Measurements from ENCODE around the gene RNF220. TPM values are rescaled to one million over a fixed set of nuclear protein-coding genes. Genes with fewer than 3 reads are reported as not detected.

The RNF220 gene
- total RNA-seq, 1 experiment from 2014 or later = 66.6 TPM

DNA sequence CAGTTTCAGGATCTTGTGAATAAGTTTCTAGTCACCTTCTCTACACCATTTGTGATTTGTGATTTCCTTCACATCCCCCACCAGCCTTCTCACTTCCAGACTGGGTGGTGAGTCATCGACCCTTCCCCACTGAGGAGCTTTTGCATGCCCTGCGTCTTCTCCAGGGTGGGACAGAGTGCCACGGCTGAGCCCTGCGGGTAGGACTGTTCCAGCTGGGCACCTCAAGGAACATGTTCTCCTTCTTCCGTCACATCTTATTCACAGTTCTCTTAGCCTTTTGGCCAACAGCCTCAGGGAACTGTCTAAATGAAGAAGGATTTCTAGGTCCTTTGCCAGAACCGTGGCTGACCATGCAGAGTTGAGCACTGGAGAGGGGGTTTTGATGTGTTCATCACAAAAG lies 152.7 kb downstream of the RNF220 start:
- ChIA-PET POLR2A (ENCODE audit: unreplicated experiment) (no interaction called here), CTCF (no interaction called here)
- H3K27me3 ChIP-seq (ENCODE audit: low read length) = no peaks in the 10 kb centered on the region
- ATAC-seq = no peak
- DNase-seq = peak; percentile 60
- peak overlapping the region; percentile 35; the same call in 1 of the 2 replicates for H3K27ac ChIP-seq (ENCODE audit: low read length)
- H4K20me1 ChIP-seq (ENCODE audit: low read length) = no peaks in the 10 kb centered on the region
- H3K9me3 ChIP-seq (ENCODE audit: low read length) = no peaks in the 10 kb centered on the region
- peaks cover 32% of the 10 kb centered on the region for H3K4me1 ChIP-seq (ENCODE audit: insufficient read depth, low read length)
- no peaks in the 10 kb centered on the region for H3K79me2 ChIP-seq (ENCODE audit: low read length)
- no peak overlapping the region for H2AFZ ChIP-seq (ENCODE audit: low read length)
- BruUV-seq (replicated peaks) = no TSS peak
- no peaks in the 10 kb centered on the region for H3K36me3 ChIP-seq (ENCODE audit: low read depth, low read length)
- no peak overlapping the region for H3K4me3 ChIP-seq (ENCODE audit: low read length)
- peak overlapping the region; percentile 35 for H3K4me2 ChIP-seq (ENCODE audit: low read length)
- no peaks in the 10 kb centered on the region for H3F3A ChIP-seq (ENCODE audit: low read length, unreplicated experiment)
- TF ChIP-seq EZH2phosphoT487 (IDR thresholded peaks at IDR 0.05; ENCODE audit: borderline replicate concordance, low read length) (no peak), EZH2 (IDR thresholded peaks at IDR 0.05; ENCODE audit: low read length, unreplicated experiment) (no peak)
- TF ChIP-seq, protein P1, sequence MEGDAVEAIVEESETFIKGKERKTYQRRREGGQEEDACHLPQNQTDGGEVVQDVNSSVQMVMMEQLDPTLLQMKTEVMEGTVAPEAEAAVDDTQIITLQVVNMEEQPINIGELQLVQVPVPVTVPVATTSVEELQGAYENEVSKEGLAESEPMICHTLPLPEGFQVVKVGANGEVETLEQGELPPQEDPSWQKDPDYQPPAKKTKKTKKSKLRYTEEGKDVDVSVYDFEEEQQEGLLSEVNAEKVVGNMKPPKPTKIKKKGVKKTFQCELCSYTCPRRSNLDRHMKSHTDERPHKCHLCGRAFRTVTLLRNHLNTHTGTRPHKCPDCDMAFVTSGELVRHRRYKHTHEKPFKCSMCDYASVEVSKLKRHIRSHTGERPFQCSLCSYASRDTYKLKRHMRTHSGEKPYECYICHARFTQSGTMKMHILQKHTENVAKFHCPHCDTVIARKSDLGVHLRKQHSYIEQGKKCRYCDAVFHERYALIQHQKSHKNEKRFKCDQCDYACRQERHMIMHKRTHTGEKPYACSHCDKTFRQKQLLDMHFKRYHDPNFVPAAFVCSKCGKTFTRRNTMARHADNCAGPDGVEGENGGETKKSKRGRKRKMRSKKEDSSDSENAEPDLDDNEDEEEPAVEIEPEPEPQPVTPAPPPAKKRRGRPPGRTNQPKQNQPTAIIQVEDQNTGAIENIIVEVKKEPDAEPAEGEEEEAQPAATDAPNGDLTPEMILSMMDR (conservative IDR thresholded peaks at IDR 0.05; ENCODE audit: low read depth, low read length) = no peak
- H3K9ac ChIP-seq (ENCODE audit: low read length) = no peak overlapping the region
- intact Hi-C loops (cut with micrococcal nuclease) = no loop called here
- no peaks in the 10 kb centered on the region for H3K9me2 ChIP-seq (replicated peaks; ENCODE audit: low read length)

DNA sequence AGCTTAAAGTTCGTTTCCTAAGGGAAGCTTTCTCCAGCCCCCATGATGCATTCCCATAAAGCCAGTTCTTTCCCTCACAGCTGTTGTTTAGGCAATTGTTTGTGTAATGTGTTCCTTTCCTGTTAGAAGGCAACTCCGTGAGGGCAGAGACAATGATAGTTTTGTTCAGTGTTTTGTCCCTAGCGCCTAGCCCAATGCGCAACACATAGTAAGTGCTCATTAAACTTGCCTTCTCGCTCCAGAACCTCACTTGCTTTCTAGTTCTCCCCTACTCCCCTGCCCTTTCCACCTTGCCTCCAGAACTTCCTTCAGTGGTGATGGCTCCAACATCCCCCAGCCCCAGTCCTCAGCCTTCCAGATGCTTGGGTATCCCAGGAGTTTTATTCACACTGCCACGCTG lies 153.8 kb downstream of the RNF220 start:
- ChIA-PET POLR2A (ENCODE audit: unreplicated experiment) (no interaction called here), CTCF (interaction anchor here (0.6 kb wide), 1 partner anchor 181 kb away, joined by 4 read pairs; no protein-coding TSS in a partner anchor)
- no peak overlapping the region for H3K4me3 ChIP-seq (ENCODE audit: low read length)
- H3F3A ChIP-seq (ENCODE audit: low read length, unreplicated experiment) = no peaks in the 10 kb centered on the region
- no peaks in the 10 kb centered on the region for H3K79me2 ChIP-seq (ENCODE audit: low read length)
- no peaks in the 10 kb centered on the region for H3K9me2 ChIP-seq (replicated peaks; ENCODE audit: low read length)
- ATAC-seq = no peak
- H3K27ac ChIP-seq (ENCODE audit: low read length) = no peak overlapping the region
- peaks cover 20% of the 10 kb centered on the region for H3K4me1 ChIP-seq (ENCODE audit: insufficient read depth, low read length)
- intact Hi-C loops (cut with micrococcal nuclease) = no loop called here
- DNase-seq = no peak
- H3K9ac ChIP-seq (ENCODE audit: low read length) = no peak overlapping the region
- TF ChIP-seq, protein P1 (conservative IDR thresholded peaks at IDR 0.05; ENCODE audit: low read depth, low read length) = no peak
- H3K27me3 ChIP-seq (ENCODE audit: low read length) = no peaks in the 10 kb centered on the region
- H3K4me2 ChIP-seq (ENCODE audit: low read length) = no peak overlapping the region
- H2AFZ ChIP-seq (ENCODE audit: low read length) = no peak overlapping the region
- H3K9me3 ChIP-seq (ENCODE audit: low read length) = no peaks in the 10 kb centered on the region
- BruUV-seq (replicated peaks) = no TSS peak
- no peaks in the 10 kb centered on the region for H3K36me3 ChIP-seq (ENCODE audit: low read depth, low read length)
- H4K20me1 ChIP-seq (ENCODE audit: low read length) = no peaks in the 10 kb centered on the region

DNA sequence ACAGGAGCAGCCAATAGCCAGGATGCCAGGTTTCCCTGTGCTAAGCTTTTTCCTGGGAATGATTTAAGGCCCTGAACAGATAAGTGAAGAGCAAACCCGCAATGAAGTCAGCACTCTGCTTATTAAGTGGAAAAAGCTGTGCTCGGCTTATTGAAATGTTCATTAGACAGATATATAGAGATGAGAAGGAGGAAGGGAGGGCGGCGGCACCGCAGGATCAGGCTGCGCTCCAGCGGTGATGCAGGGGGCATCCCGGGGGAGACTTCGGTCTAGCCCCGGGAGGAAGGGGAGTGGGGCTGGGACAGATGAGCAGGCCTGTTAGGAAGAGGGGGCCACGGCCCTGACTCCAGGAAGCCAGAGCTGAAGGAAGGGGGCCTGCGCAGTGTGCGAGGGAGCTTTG lies 154.3 kb downstream of the RNF220 start:
- no peaks in the 10 kb centered on the region for H4K20me1 ChIP-seq (ENCODE audit: low read length)
- H3K4me1 ChIP-seq (ENCODE audit: insufficient read depth, low read length) = peaks cover 16% of the 10 kb centered on the region
- H3K79me2 ChIP-seq (ENCODE audit: low read length) = no peaks in the 10 kb centered on the region
- H3K4me3 ChIP-seq (ENCODE audit: low read length) = no peak overlapping the region
- DNase-seq = no peak
- H2AFZ ChIP-seq (ENCODE audit: low read length) = no peak overlapping the region
- ChIA-PET POLR2A (ENCODE audit: unreplicated experiment) (no interaction called here), CTCF (interaction anchor here (0.6 kb wide), 1 partner anchor 181 kb away, joined by 4 read pairs; no protein-coding TSS in a partner anchor)
- H3K36me3 ChIP-seq (ENCODE audit: low read depth, low read length) = no peaks in the 10 kb centered on the region
- H3K9ac ChIP-seq (ENCODE audit: low read length) = no peak overlapping the region
- no peaks in the 10 kb centered on the region for H3K9me3 ChIP-seq (ENCODE audit: low read length)
- H3K9me2 ChIP-seq (replicated peaks; ENCODE audit: low read length) = no peaks in the 10 kb centered on the region
- TF ChIP-seq, protein P1 (conservative IDR thresholded peaks at IDR 0.05; ENCODE audit: low read depth, low read length) = no peak
- no peak for TF ChIP-seq EZH2phosphoT487 (IDR thresholded peaks at IDR 0.05; ENCODE audit: borderline replicate concordance, low read length)
- H3K27ac ChIP-seq (ENCODE audit: low read length) = no peak overlapping the region
- no TSS peak for BruUV-seq (replicated peaks)
- ATAC-seq = no peak
- intact Hi-C loops (cut with micrococcal nuclease) = no loop called here
- H3F3A ChIP-seq (ENCODE audit: low read length, unreplicated experiment) = no peaks in the 10 kb centered on the region
- no peaks in the 10 kb centered on the region for H3K27me3 ChIP-seq (ENCODE audit: low read length)
- no peak overlapping the region for H3K4me2 ChIP-seq (ENCODE audit: low read length)
